Measurements from ENCODE around the gene HHLA2. TPM values are rescaled to one million over a fixed set of nuclear protein-coding genes. Genes with fewer than 3 reads are reported as not detected.
"Not testable (repeated sequence)": the region's sequence is repeated elsewhere in the genome, so short reads cannot be mapped to it uniquely, and the experiment has no call there.

HHLA2 gene
- polyA plus RNA-seq, 6 donors from 2014 or later, result 0.26 TPM; not detected in 5

DNA sequence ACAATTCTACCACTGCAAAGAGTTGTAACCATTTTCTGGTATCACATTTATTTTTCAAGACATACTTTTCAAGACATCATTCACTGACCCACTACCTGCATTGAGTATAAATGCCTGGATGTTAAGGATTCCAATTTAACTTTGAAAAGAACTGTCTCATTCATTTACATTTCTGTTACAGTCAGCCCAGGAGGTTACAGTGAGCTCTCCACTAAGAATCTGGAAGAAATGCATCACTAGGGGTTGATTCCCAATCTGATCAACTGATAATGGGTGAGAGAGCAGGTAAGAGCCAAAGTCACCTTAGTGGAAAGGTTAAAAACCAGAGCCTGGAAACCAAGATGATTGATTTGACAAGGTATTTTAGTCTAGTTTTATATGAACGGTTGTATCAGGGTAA is 81.0 kb downstream of the HHLA2 start:
- no peak overlapping the region for H3K27ac Mint-ChIP-seq
- DNase-seq, result no peak
- H3K9me3 Mint-ChIP-seq, result peaks cover 0 to 5% (median 0%) of the 10 kb centered on the region in 7 donors
- H3K4me1 Mint-ChIP-seq, result peaks cover 0 to 5% (median 4%) of the 10 kb centered on the region in 3 donors
- H3K4me3 Mint-ChIP-seq, result no peak overlapping the region
- no peaks in the 10 kb centered on the region for H3K36me3 Mint-ChIP-seq
- H3K27me3 Mint-ChIP-seq, result no peaks in the 10 kb centered on the region
- ATAC-seq (ENCODE audit: low read depth in 2 of 2), result no peak

DNA sequence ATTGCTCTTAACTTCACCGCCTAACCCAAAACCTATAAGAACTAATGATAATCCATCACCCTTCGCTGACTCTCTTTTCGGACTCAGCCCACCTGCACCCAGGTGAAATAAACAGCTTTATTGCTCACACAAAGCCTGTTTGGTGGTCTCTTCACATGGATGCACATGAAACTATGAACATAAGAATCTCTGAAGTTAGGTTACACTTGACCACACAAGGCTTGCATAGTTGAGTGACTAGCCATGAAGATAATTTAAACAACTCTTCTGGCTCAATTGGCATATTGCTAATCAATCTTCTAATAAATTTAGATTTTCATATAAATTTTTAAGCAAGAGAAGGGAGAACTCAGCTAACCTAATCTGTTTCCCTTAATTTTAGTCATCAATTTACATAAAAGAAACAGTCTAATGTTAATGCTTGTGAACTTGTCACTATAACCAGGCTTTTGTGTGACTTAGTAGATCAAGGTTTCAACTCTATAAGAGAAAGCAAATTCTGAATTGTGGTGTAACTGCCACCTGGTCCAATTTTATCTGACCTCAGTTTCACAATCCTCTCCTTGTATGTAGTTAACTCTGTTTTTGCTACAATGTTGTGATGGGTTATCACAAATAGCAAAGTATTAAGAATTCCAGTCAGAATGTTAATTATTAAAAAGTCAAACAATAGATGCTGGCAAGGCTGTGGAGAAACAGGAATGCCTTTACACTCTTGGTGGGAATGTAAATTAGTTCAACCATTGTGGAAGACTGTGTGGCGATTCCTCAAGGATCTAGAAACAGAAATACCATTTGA is 82.0 kb downstream of the HHLA2 start:
- Mint-ChIP-seq H3K36me3 (no peaks in the 10 kb centered on the region), H3K9me3 (peaks cover 0 to 2% (median 0%) of the 10 kb centered on the region in 7 donors), H3K27ac (peak overlapping the region in 1 of 6 donors; percentile 28), H3K27me3 (no peaks in the 10 kb centered on the region), H3K4me1 (peaks cover 0 to 5% (median 4%) of the 10 kb centered on the region in 3 donors), H3K4me3 (no peak overlapping the region)
- DNase-seq (no peak), ATAC-seq (ENCODE audit: low read depth in 2 of 2) (no peak)

DNA sequence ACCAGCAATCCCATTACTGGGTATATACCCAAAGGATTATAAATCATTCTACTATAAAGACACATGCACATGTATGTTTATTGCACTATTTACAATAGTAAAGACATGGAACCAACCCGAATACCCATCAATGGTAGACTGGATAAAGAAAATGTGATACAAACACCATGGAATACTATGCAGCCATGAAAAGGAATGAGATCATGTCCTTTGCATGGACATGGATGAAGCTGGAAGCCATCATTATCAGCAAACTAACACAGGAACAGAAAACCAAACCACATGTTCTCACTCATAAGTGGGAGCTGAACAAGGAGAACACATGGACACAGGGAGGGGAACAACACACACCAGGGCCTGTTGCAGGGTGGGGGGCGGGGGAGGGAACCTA is 82.6 kb downstream of the HHLA2 start:
- H3K27ac Mint-ChIP-seq, result peak overlapping the region in 1 of 6 donors; percentile 26
- H3K4me1 Mint-ChIP-seq; H3K9me3 Mint-ChIP-seq; H3K36me3 Mint-ChIP-seq; H3K4me3 Mint-ChIP-seq; ATAC-seq (ENCODE audit: low read depth in 2 of 2); DNase-seq; H3K27me3 Mint-ChIP-seq: not testable (repeated sequence)

DNA sequence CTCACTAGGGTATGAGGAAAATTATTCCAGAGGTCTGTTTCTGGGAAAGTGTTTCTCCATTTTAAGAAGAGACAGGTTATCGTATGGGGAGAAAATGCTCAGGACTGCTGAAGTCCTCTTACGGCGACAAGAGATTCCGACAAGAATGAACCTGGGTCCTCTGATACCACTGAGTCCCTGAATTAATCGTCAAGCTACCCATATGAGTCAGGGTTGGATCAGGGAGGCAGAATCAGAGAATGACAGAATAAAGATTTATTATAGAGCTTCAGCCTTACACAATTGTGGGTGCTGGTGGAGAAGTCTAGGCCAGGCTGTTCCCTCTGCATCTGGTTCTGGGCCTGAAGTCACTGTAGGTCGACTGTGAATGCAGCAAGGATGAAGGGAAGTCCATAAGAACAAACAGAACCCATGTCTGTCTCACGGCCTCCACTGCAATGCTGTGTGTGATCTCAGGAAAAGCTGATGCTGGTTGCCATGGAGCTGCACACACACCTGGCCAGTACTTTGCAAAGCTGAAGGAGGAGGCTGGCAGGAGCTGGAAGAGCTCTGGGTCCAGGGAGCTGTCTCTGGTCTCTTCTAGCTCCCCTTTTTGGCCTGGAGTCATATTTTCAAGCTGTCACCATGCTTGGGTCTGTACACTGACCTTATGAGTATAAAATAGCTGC is 83.9 kb downstream of the HHLA2 start:
- H3K36me3 Mint-ChIP-seq, result no peaks in the 10 kb centered on the region
- no peaks in the 10 kb centered on the region for H3K27me3 Mint-ChIP-seq
- H3K4me1 Mint-ChIP-seq, result peaks cover 0 to 5% (median 4%) of the 10 kb centered on the region in 3 donors
- no peak overlapping the region for H3K27ac Mint-ChIP-seq
- no peak overlapping the region for H3K4me3 Mint-ChIP-seq
- ATAC-seq (ENCODE audit: low read depth in 2 of 2), result no peak
- peaks cover 0 to 2% (median 0%) of the 10 kb centered on the region in 7 donors for H3K9me3 Mint-ChIP-seq
- DNase-seq, result no peak

DNA sequence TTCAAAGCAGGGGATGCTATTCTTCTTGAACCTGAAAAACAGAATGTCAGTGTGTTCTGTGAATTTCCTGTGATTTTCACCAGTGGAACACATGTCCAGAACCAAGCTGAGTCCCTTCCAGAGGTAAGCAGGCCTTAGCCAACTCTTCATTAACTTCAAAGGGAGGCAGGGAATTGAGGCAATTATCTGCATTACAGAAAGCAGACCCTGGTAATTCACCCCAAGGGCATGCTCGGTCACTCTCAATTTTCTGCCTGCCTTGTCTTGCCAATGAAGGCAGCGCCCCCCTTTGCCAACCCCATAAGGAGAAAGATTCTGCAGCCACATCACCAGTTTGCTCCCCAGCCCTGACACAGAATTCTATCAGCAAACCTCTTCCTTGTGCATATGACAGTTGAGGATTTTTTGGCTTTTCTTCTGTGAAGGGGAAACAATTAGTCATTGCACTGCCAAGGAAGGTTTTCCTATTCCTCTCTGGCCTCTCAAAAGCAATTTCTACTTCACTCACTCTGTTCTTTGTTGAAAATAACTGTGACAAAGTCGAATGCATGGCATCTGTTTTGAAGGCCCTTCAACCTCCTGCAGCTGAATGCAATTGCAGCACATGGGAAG is 85.3 kb downstream of the HHLA2 start:
- no peaks in the 10 kb centered on the region for H3K27me3 Mint-ChIP-seq
- H3K4me1 Mint-ChIP-seq, result peaks cover 0 to 5% (median 4%) of the 10 kb centered on the region in 3 donors
- DNase-seq (no peak), ATAC-seq (ENCODE audit: low read depth in 2 of 2) (no peak)
- H3K36me3 Mint-ChIP-seq, result no peaks in the 10 kb centered on the region
- peaks cover 0 to 2% (median 0%) of the 10 kb centered on the region in 7 donors for H3K9me3 Mint-ChIP-seq
- H3K27ac Mint-ChIP-seq, result no peak overlapping the region
- H3K4me3 Mint-ChIP-seq, result no peak overlapping the region

DNA sequence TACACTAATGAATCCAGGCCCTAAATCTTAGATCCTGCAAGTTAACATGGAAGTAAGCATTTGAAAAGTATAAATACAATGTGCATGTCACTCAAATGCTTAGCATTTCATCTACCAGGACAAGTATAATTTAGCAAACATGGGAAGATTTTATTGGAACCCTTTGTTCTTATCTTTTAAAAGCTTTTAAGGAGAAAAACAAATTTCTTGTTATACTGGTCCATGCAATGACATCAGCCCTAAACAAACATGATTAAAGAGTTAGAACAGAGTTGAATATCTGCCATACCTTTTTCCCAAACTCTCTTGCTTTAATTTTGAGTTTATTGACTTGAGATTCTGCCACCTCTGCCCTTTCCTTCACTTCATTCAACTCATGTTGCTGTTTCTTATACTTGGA is 87.0 kb downstream of the HHLA2 start:
- DNase-seq (no peak), ATAC-seq (ENCODE audit: low read depth in 2 of 2) (no peak)
- Mint-ChIP-seq H3K27me3 (no peaks in the 10 kb centered on the region), H3K27ac (no peak overlapping the region), H3K4me3 (no peak overlapping the region), H3K36me3 (no peaks in the 10 kb centered on the region), H3K4me1 (peaks cover 7 to 8% (median 7%) of the 10 kb centered on the region in 3 donors), H3K9me3 (peaks cover 0 to 2% (median 0%) of the 10 kb centered on the region in 7 donors)

DNA sequence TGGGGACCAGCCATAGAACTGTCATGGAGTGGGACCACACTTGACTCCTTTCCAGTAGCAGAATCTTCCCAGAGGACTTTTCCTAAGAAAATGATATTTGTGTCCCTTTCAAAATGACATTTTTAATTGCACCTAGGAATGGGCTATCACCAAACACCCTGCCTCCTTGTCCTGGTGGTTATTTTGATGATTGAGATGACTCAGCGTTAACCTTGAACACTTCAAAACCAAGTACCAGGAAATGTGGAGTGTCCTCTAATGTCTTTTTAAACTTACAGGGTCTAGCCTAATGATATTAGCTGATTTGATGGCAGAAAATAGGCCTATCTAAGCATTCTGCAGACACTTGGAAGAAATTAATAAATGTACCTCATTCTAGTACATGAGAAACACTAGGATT is 90.7 kb downstream of the HHLA2 start:
- no peak overlapping the region for H3K4me3 Mint-ChIP-seq
- peaks cover 17 to 23% (median 20%) of the 10 kb centered on the region in 3 donors for H3K4me1 Mint-ChIP-seq
- H3K27ac Mint-ChIP-seq, result no peak overlapping the region
- peaks cover 0 to 10% (median 0%) of the 10 kb centered on the region in 3 donors for H3K27me3 Mint-ChIP-seq
- no peak for DNase-seq
- H3K36me3 Mint-ChIP-seq, result no peaks in the 10 kb centered on the region
- no peak for ATAC-seq (ENCODE audit: low read depth in 2 of 2)
- no peaks in the 10 kb centered on the region for H3K9me3 Mint-ChIP-seq

DNA sequence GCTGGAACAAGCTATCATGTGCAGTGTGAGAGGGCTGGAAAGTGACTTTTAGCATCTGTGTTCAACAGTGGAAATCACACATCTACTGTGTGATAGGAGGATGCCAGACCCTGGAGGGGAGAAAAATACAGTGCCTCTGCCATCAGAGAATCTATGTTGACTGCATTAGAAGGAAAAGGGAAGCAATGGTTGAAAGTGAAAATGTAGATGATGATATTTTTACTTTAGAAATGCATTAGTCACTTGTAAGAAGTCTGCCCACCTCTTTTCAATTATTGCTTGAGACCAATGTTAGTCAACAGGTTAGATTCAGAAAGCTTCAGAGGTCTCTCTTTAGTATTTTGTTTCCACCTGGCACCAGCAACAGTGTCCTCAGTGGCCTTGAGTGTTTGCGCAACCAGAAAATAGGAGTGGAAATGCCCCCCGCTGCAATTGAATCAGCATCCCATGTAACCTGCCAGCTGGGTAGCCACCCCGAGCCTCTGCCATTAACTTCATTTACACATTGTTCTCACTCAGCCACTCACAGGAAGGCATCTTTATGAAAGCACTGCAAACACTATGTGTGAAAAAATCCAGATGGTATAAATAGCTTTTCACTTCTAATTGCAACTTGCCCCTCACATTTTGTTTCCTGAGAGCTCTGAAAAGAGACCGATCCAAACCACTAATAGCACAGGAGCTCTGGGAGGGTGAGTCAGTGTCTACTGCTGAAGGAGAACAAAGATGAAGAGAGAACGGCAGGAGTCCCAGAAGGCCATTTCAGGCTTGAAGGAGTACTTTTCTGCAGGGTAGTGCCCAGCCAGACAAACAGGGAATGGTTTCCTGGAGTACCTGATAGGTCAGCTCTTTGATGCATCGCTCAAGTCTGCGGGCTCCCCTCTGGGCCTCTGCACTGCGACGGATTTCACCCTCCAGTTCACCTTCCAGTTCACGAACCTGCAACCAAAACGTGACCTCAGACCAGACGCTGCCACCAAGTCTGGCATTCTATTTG is 92.1 kb downstream of the HHLA2 start:
- no peaks in the 10 kb centered on the region for H3K36me3 Mint-ChIP-seq
- H3K27ac Mint-ChIP-seq, result peak overlapping the region in 5 of 6 donors; percentile 3 to 77 (median 38)
- peak; percentile 41 to 44 for ATAC-seq (ENCODE audit: low read depth in 2 of 2)
- peak overlapping the region in 6 of 8 donors; percentile 35 to 80 (median 54) for H3K4me3 Mint-ChIP-seq
- H3K4me1 Mint-ChIP-seq, result peaks cover 17 to 23% (median 20%) of the 10 kb centered on the region in 3 donors
- no peaks in the 10 kb centered on the region for H3K9me3 Mint-ChIP-seq
- no peak for DNase-seq
- H3K27me3 Mint-ChIP-seq, result peaks cover 0 to 12% (median 0%) of the 10 kb centered on the region in 3 donors

DNA sequence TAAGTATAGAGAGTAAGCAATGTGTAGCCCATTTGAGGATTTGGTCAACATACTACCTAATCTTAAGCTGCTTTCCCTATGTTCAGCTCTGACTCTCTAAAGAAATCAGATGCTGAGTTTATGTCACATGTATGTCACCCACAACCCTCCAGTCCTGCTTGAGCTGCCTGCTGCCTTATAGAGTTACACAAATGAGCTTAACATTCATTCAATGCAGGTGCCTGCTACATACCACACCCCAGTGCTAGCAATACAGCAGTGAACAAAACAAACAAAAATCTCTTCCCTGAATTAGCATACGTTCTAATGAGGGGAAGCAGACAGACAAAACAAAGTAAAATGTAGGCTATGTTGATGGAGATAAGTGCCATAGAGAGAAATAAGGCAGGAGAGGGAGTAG is 93.0 kb downstream of the HHLA2 start:
- Mint-ChIP-seq H3K9me3 (no peaks in the 10 kb centered on the region), H3K4me3 (peak overlapping the region in 2 of 8 donors; percentile 4 to 7), H3K27me3 (peaks cover 0 to 12% (median 0%) of the 10 kb centered on the region in 3 donors)

DNA sequence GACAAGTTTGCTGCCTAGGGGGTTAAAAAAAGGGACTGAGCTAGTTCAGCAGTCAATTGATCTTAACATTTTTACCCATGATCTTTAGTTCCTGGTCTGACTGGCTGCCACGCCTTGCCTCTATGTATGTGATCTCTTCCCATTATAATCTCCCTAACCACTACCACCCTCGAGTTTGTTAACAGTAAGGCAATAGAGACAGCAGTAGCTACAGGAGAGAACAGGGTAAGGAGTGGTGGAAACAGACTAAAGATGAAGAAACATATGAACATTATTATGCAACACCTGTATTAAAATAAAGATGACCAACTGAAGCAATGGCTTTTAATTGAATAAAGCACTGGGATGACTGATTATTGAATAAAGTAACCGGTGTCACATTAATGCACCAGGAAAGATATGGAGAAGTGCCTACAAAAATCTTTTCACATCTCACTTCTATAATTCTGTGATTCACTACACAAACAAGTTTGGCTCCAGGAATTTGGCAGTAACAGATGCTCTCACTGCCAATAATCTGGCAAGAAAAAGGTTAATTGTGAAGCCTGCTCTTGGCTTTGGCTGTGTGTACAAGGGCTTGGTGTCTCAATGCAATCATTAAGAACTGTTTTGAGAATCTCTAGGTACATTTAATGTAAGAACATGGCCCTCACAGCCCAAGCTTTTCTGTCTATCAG is 95.7 kb downstream of the HHLA2 start:
- no peak overlapping the region for H3K4me3 Mint-ChIP-seq
- peaks cover 17 to 23% (median 20%) of the 10 kb centered on the region in 3 donors for H3K4me1 Mint-ChIP-seq
- H3K27me3 Mint-ChIP-seq, result peaks cover under 1 to 12% (median 2%) of the 10 kb centered on the region in 3 donors
- DNase-seq (no peak), ATAC-seq (ENCODE audit: low read depth in 2 of 2) (no peak)
- peaks cover 0 to under 1% (median 0%) of the 10 kb centered on the region in 7 donors for H3K9me3 Mint-ChIP-seq
- no peak overlapping the region for H3K27ac Mint-ChIP-seq
- no peaks in the 10 kb centered on the region for H3K36me3 Mint-ChIP-seq

More for the DNA sequence above, 93.0 kb downstream of the HHLA2 start:
- H3K36me3 Mint-ChIP-seq, result no peaks in the 10 kb centered on the region
- DNase-seq (no peak), ATAC-seq (ENCODE audit: low read depth in 2 of 2) (no peak)
- no peak overlapping the region for H3K27ac Mint-ChIP-seq
- H3K4me1 Mint-ChIP-seq, result peaks cover 17 to 23% (median 20%) of the 10 kb centered on the region in 3 donors

DNA sequence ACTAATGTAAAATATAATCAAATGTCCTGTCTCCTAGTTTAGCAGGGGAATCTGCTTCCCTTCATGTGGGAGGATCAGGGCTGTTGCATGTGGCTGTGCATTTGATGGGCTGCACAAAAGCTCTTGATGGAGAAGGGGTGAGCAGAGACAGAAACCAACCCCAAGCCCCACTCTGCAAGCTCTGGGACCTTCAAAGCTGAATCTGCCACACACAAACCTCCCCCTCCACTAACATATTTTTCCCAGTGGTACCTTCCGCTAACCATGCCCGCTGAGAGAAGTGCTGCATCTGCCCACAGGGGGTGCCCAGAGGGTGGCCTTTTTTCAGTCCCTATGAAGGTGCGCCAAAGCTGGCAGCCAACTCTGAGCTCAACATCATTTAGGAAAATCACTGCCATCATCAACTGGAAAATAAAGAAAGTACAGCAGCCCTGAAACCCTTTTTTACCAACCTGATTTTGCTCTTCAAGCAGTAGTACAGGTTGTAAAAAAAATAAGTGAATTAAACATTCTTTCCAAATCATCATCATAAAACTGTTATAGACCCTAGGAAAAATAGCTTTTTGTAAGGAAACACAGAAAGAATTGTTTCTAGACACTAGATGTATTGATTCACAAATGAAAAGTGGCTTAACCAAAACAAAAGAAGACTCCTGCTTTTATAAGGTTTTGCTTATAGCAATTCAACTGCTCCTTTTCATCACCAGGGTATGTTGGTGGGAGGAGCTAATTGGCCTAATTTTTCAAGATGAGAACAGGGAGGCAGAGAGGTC is 97.0 kb downstream of the HHLA2 start:
- Mint-ChIP-seq H3K4me3 (no peak overlapping the region), H3K36me3 (no peaks in the 10 kb centered on the region), H3K27me3 (peaks cover 5 to 12% (median 10%) of the 10 kb centered on the region in 3 donors), H3K4me1 (peaks cover 10 to 15% (median 13%) of the 10 kb centered on the region in 3 donors), H3K27ac (no peak overlapping the region), H3K9me3 (peaks cover 0 to 3% (median 0%) of the 10 kb centered on the region in 7 donors)
- DNase-seq (no peak), ATAC-seq (ENCODE audit: low read depth in 2 of 2) (no peak)

Measured in naive B cell (primary cell).